HG03575 (cell line): ENCODE measurements around the gene CNTF.

Source experiments
- ATAC-seq: cut with Tn5 transposase; IDR thresholded peaks from one replicate; pipeline ENCODE4 v1.9.1; 2021; ENCODE audit not compliant: unreplicated experiment, insufficient number of reproducible peaks, low FRiP score; ENCODE audit errors: extremely low read depth

CNTF gene

DNA sequence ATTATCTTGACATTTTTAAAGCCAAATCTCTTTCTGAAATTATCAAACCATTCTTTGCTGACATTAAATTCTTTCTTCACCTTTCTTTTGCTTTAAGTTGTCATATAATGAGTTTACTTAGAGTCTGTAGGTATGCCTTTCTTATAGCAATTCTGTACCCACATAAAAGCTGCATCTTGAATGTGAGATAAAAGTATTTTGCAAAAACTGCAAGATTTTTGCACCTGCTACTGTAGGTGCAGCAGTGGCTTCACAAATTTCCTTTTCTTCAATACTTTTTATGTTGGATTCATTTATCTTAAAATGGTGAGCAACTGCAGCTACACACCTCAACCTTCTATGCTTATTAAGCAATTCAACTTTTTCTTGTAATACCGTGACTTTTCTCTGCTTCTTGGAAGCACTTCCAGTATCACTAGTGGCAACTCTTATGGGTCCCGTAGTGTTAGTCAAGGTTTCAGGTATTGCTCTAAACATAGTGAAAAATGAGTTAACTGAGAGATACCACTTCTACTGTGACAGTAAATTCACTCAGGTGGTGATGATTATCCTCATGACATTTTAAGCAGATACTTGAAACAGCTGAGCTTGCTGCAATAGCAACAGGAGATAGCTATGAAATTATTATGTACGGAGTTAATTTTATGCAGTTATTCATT, 24.9 kb upstream of the CNTF start:
- no peak for ATAC-seq

- ATAC-seq, result no peak
These were observed 22.0 kb upstream of the CNTF start for GRCh38 chr11:58600510-58600909.

- no peak for ATAC-seq
These were observed 15.3 kb upstream of the CNTF start for GRCh38 chr11:58606930-58607714.

GRCh38 chr11:58608331-58608730, 14.1 kb upstream of the CNTF start:
- no peak for ATAC-seq

GRCh38 chr11:58609723-58610122, 12.7 kb upstream of the CNTF start:
- no peak for ATAC-seq

- ATAC-seq, result no peak
These were observed 9.2 kb upstream of the CNTF start for GRCh38 chr11:58613228-58613627.

GRCh38 chr11:58615559-58615958, 6.9 kb upstream of the CNTF start:
- no peak for ATAC-seq

DNA sequence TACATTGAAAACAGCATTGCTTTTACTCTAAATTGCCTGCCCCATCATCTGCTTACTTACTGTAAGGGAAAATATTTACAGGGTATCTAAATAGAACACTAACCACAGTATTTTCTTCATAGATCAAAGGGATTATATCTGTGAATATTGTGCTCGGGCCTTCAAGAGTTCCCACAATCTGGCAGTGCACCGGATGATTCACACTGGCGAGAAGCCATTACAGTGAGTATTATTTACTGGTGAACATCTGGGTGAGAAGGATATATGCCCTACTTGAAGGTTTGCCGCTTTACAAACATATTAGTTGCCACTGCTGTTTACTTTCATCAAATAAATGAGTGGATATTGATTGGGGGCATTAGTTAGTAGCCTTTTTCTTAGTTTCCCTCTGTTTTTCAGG, 5.9 kb upstream of the CNTF start:
- no peak for ATAC-seq

DNA sequence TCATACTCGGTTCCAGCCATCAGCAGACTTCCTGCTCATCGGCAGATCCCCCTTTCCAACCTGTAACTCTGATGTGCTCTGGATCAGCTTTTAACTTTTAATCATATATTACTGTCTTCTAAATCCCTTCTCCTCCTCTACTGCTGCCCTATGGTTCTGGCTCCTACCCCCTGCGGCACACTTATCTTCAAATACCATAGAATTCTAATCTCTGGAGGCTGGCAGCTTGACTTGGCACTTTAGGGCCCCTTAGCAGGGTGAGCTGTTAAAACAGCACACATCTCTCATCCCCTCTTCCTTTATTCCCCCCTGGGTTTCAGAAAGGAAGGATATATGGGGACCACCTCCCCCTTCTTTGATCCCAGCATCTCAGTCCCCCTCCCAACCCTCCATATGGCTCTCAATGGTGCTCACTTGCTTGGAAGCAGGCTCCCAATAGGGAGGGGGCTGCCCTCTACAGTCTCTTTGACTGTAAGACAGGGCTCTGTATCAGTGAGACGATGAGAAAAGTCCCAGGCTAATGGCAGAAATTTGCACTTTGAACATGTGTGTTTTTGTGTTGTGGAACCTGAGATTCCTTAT, 4.4 kb upstream of the CNTF start:
- no peak for ATAC-seq

DNA sequence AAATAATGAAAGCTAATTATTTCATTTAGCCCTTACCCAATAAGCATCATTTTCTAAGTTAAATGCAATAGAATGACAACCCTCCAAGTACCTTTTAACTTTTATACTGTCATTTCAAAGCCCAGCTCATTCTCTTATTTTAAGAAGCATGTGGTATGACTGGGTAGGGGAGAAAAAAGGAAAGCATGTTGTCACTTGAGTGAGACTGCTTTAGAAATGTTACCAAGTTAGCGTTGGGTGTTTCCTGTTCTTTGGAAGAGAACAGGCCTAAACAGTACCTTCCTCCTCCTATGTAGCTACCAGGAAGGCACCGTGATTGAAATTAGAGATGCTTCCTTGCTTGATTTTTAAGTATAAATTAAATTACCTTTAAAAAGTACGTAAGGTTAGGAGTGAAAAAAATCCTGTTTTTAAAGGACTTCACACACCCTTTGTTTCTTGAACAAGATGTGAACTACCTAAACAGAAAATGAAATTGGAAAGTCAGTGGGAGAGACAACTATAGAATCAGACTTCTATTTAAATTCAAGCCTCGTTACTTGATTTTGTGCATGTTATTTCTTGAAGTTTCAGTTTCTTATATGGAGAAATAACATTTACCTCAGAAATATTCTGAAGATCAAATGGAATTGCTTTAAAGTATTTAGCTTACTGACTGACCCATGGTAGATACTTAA, 741 bp upstream of the CNTF start:
- no peak for ATAC-seq

DNA sequence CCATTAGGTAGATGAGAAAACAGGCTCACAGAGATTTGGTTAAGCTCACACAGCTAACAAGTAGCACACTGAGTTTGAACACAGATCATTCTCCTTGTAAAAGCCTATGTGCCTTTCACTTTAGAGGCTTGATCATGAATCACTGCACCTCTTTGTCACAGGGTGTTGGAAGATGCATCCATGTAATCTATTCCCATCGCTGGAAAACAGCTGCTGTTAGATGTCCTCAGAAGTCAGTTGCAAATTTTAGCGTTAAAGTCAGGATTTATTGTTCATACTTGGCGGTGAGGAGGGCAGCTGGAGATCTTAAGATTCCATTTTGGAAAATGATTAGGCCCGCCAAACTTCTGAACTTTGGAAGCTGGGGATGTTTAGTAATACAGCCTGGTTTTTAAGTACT, 2.6 kb downstream of the CNTF start:
- ATAC-seq, result no peak

DNA sequence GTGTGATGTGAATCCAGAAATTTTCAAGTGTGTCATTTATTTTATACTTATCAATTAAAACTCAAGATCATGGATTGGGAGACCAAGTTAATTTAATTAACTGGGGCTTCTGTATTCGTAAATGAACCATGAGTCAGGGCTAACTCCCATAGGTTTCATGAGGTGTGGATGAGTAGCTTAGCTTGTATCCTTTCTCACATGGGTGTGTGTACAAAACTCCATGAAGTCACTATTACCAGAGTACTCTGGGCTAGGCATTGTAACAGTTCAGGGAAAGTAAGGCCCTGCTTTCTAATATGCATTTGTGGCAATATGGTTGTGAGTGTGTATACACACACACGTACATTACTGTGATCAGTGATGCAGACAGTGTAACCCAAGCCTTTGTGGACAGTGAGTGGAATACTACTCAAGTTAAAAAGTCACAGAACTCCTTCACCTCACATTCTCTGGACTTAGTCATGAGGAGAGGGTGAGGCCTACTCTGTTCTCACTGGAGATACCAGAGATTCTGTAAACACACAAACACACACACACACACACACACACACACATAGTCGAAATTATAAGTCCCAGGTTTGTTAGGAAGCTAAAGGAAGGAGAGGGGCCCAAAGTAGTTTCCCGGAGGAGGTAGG, 3.5 kb downstream of the CNTF start:
- ATAC-seq, result no peak

DNA sequence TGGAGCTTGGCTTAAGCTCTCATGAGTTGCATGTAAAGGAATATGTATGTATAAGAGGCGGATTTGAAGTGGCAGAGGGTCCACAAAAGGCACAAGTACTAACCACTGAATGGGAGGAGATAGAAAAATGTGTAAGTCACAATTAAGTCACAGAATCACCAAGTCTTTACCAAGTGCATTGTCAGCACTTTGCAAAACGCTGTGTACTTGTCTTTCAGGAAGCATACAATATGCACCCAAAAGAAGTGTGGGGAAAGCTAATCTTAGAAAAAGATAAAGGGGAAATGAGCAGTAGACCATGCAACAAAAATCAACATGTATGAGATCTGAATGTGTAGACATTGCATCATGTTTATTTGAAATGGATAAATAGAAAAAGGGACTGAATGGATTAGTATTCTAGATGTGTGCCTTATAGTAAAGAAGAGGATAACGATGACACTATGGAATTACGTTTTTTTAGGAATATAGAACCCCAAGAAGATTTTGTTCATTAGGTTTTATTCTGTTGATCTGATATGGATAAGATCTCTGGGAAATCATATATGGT, 4.5 kb downstream of the CNTF start:
- ATAC-seq, result no peak

- ATAC-seq, result no peak
These were observed 6.0 kb downstream of the CNTF start for GRCh38 chr11:58628446-58628845.

GRCh38 chr11:58629857-58630256, 7.4 kb downstream of the CNTF start:
- ATAC-seq, result no peak

DNA sequence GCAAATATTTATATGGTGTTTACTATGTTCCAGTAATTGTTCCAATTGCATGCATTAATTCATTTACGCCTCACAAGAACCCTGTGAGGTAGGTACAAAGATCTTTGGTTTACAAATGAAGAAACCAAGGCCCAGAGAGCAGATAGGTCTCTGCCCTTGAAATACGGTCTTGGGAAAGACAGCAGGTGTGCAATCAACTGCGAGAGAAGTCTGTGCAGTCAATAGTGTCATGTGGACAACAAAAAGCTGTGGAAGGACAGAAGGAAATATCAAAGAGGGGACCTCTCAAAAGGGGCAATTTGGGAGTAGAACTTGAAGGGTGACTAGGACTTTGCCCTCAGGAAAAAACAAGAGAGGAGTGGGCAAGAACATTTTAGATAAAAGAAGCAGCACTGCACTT, 8.9 kb downstream of the CNTF start:
- no peak for ATAC-seq

- ATAC-seq, result no peak
These were observed 10.0 kb downstream of the CNTF start for GRCh38 chr11:58632510-58632909.

- ATAC-seq, result no peak
These were observed 14.1 kb downstream of the CNTF start for GRCh38 chr11:58636587-58636986.

- ATAC-seq, result no peak
These were observed 14.9 kb downstream of the CNTF start for GRCh38 chr11:58637371-58637770.
